ENCODE measurements around the gene USP47.

The USP47 gene

DNA sequence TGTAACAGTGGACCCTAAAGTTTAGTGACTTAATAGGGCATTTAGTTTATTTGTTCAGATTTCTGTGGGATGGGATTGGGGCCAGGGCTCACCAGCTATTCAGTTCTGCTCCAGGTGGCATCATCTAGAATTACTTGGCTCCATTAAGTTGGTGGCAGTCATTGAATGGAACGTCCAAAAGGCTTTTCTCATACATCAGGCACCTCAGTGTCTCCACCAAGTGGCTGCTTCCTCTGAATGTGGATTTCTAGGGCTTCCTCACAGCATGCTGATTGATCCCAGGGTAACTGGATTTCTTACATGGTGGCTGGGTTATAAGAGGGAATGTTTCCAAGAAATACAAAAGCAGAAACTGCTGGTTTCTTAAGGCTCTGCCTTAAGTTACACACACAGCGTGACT lies 34.7 kb downstream of the USP47 start:
- Mint-ChIP-seq H3K4me3 (no peak overlapping the region), H3K9me3 (no peaks in the 10 kb centered on the region), H3K36me3 (peaks cover 10% of the 10 kb centered on the region), H3K27ac (no peak overlapping the region), H3K4me1 (peaks cover 78% of the 10 kb centered on the region), H3K27me3 (no peaks in the 10 kb centered on the region)

- no peaks in the 10 kb centered on the region for H3K27me3 Mint-ChIP-seq
- H3K9me3 Mint-ChIP-seq: no peaks in the 10 kb centered on the region
- peaks cover 71% of the 10 kb centered on the region for H3K4me1 Mint-ChIP-seq
- H3K27ac Mint-ChIP-seq: no peak overlapping the region
- no peak overlapping the region for H3K4me3 Mint-ChIP-seq
- peaks cover 22% of the 10 kb centered on the region for H3K36me3 Mint-ChIP-seq
Observed at GRCh38 chr11:11880179-11880578, 38.4 kb downstream of the USP47 start.

DNA sequence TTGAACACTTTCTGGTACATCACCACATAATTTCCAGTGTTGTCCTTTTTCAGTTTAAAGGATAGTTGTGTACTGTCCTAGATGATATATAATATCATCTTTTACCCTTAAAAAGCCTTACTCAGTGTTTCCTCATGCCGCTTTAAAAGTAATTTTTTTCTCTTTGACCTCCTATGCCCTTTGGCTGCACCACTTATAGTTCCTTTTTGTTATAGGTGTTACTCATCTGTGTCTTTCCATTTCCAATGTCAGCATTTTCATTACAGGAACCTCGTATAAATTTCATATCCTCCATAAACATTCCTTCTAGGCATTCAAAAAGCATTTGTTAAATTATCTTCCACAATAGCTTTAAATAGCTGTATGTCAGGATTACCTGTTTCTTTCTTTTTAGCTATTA lies 40.8 kb downstream of the USP47 start:
- Mint-ChIP-seq H3K9me3 (no peaks in the 10 kb centered on the region), H3K4me3 (no peak overlapping the region), H3K27me3 (no peaks in the 10 kb centered on the region), H3K36me3 (peaks cover 36% of the 10 kb centered on the region), H3K27ac (no peak overlapping the region), H3K4me1 (peaks cover 61% of the 10 kb centered on the region)

DNA sequence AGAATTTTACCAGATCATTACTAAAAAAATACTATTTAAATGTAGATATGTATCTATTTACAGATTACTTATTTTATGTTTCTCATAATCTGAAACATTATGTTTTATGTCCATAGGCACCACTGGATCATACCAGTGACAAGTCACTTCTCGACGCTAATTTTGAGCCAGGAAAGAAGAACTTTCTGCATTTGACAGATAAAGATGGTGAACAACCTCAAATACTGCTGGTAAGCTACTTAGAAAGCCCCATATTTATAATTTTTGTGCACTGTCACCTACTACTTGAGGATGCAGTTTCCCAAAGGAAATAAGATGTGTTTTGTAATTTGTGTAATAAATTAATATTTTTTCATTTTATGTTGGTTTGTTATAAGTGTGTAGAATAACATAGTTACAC lies 42.6 kb downstream of the USP47 start:
- Mint-ChIP-seq H3K9me3 (no peaks in the 10 kb centered on the region), H3K27ac (no peak overlapping the region), H3K4me1 (peaks cover 55% of the 10 kb centered on the region), H3K4me3 (no peak overlapping the region), H3K36me3 (peaks cover 49% of the 10 kb centered on the region), H3K27me3 (no peaks in the 10 kb centered on the region)

GRCh38 chr11:11884774-11885481 lies 43.2 kb downstream of the USP47 start:
- peaks cover 49% of the 10 kb centered on the region for H3K36me3 Mint-ChIP-seq
- peaks cover 52% of the 10 kb centered on the region for H3K4me1 Mint-ChIP-seq
- H3K27ac Mint-ChIP-seq: no peak overlapping the region
- no peak overlapping the region for H3K4me3 Mint-ChIP-seq
- no peaks in the 10 kb centered on the region for H3K9me3 Mint-ChIP-seq
- H3K27me3 Mint-ChIP-seq: no peaks in the 10 kb centered on the region

- Mint-ChIP-seq H3K27ac (no peak overlapping the region), H3K9me3 (no peaks in the 10 kb centered on the region), H3K4me3 (no peak overlapping the region), H3K4me1 (peaks cover 9% of the 10 kb centered on the region), H3K27me3 (no peaks in the 10 kb centered on the region), H3K36me3 (peaks cover 2% of the 10 kb centered on the region)
Observed at GRCh38 chr11:11894486-11894885, 52.7 kb downstream of the USP47 start.

- Mint-ChIP-seq H3K36me3 (peaks cover 6% of the 10 kb centered on the region), H3K27me3 (no peaks in the 10 kb centered on the region), H3K9me3 (no peaks in the 10 kb centered on the region), H3K4me3 (no peak overlapping the region), H3K4me1 (peaks cover 9% of the 10 kb centered on the region), H3K27ac (no peak overlapping the region)
Observed at GRCh38 chr11:11895672-11896071, 53.9 kb downstream of the USP47 start.

GRCh38 chr11:11898648-11899047 lies 56.9 kb downstream of the USP47 start:
- Mint-ChIP-seq H3K4me1 (peaks cover 9% of the 10 kb centered on the region), H3K27ac (no peak overlapping the region), H3K4me3 (no peak overlapping the region), H3K27me3 (no peaks in the 10 kb centered on the region), H3K36me3 (peaks cover 10% of the 10 kb centered on the region), H3K9me3 (no peaks in the 10 kb centered on the region)

DNA sequence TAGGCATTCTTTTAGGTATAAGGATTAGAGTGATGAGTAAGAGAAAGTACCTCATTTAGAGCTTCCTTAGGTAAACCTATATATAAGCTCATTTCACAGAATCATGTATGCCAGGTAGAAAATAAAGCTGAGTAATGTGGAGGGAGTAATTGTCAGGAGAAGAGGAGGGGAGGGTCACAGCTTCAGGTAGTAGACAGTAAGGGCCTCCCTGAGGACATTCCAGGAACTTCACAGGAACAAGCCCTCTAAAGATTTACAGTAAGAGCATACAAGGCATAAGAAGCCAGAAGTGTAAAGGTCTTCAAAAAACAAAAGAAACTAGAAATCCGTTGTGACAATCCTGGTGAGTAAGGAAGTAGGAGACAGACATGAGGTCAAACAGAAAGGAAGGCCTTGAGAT lies 57.6 kb downstream of the USP47 start:
- Mint-ChIP-seq H3K36me3 (peaks cover 14% of the 10 kb centered on the region), H3K4me3 (no peak overlapping the region), H3K27me3 (no peaks in the 10 kb centered on the region), H3K27ac (no peak overlapping the region), H3K9me3 (no peaks in the 10 kb centered on the region), H3K4me1 (peaks cover 9% of the 10 kb centered on the region)

GRCh38 chr11:11901929-11902328 lies 60.2 kb downstream of the USP47 start:
- H3K4me3 Mint-ChIP-seq: no peak overlapping the region
- no peaks in the 10 kb centered on the region for H3K9me3 Mint-ChIP-seq
- H3K4me1 Mint-ChIP-seq: peaks cover 5% of the 10 kb centered on the region
- H3K36me3 Mint-ChIP-seq: peaks cover 20% of the 10 kb centered on the region
- no peaks in the 10 kb centered on the region for H3K27me3 Mint-ChIP-seq
- no peak overlapping the region for H3K27ac Mint-ChIP-seq

DNA sequence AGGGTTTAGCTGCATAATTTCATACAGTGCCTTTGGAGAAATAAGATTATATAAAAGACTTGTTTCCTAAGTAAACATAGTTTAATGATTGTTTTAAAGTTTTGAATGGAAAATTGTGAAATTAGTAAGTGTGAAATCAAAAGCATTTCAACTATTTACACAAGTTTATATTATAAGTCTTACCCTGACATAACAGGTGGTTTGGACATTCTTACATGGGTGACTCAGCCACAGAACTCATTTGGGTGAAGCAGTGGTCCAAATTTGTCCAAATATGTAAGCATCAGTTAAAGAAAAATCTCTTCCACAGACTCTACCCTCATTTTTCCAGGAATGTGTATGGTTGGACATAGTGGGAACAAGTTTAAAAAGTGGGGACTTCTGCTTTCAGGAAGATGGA lies 68.0 kb downstream of the USP47 start:
- Mint-ChIP-seq H3K4me1 (no peaks in the 10 kb centered on the region), H3K4me3 (no peak overlapping the region), H3K36me3 (peaks cover 23% of the 10 kb centered on the region), H3K27ac (no peak overlapping the region), H3K27me3 (no peaks in the 10 kb centered on the region), H3K9me3 (no peaks in the 10 kb centered on the region)

- Mint-ChIP-seq H3K4me1 (peaks cover 6% of the 10 kb centered on the region), H3K27ac (no peak overlapping the region), H3K9me3 (no peaks in the 10 kb centered on the region), H3K36me3 (peaks cover 21% of the 10 kb centered on the region), H3K4me3 (no peak overlapping the region), H3K27me3 (no peaks in the 10 kb centered on the region)
Observed at GRCh38 chr11:11910541-11910940, 68.8 kb downstream of the USP47 start.

DNA sequence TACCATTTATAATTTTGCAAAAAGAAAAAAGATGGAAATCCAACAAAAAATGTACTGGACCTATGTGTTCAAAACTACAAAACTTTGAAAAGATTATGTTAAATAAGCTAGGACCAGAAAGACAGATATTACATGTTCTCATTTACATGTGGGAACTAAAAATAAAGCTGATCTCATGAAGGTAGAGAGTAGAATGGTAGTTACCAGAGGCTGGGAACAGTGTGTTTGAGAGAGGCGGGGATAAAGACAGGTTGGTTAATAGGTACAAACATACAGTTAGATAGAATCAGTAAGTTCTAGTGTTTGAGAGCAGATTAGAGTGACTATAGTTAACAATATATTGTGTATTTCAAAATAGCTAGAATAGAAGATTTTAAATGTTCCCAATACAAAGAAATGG lies 71.6 kb downstream of the USP47 start:
- Mint-ChIP-seq H3K27me3 (no peaks in the 10 kb centered on the region), H3K9me3 (no peaks in the 10 kb centered on the region), H3K4me3 (no peak overlapping the region), H3K4me1 (peaks cover 14% of the 10 kb centered on the region), H3K36me3 (peaks cover 20% of the 10 kb centered on the region), H3K27ac (peak overlapping the region; percentile 25)

GRCh38 chr11:11915625-11916024 lies 73.9 kb downstream of the USP47 start:
- Mint-ChIP-seq H3K27me3 (no peaks in the 10 kb centered on the region), H3K36me3 (peaks cover 19% of the 10 kb centered on the region), H3K9me3 (no peaks in the 10 kb centered on the region), H3K4me3 (no peak overlapping the region), H3K4me1 (peaks cover 14% of the 10 kb centered on the region), H3K27ac (no peak overlapping the region)

- H3K9me3 Mint-ChIP-seq: no peaks in the 10 kb centered on the region
- peak overlapping the region; percentile 91 for H3K27ac Mint-ChIP-seq
- no peak overlapping the region for H3K4me3 Mint-ChIP-seq
- peaks cover 13% of the 10 kb centered on the region for H3K36me3 Mint-ChIP-seq
- no peaks in the 10 kb centered on the region for H3K27me3 Mint-ChIP-seq
- H3K4me1 Mint-ChIP-seq: peaks cover 14% of the 10 kb centered on the region
Observed at GRCh38 chr11:11916981-11917399, 75.2 kb downstream of the USP47 start.

GRCh38 chr11:11923828-11924227 lies 82.1 kb downstream of the USP47 start:
- Mint-ChIP-seq H3K4me3 (no peak overlapping the region), H3K27ac (no peak overlapping the region), H3K27me3 (no peaks in the 10 kb centered on the region), H3K9me3 (no peaks in the 10 kb centered on the region), H3K36me3 (peaks cover 33% of the 10 kb centered on the region), H3K4me1 (peaks cover 35% of the 10 kb centered on the region)

DNA sequence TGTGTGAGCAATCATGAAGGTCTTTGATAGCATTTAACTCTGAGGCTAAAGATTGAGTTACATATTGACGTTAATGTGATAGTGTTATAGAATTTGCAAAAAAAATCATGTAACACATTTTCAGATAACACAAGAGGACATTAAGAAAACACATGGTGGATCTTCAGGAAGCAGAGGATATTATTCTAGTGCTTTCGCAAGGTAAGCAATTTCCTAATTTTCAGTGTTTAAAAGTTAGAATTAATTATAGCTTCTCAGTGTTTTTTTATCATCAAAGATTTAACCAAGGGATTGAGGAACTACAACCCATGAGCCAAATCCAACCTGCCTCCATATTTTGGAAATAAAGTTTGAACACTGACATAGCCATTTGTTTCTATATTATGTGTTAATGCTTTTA lies 88.1 kb downstream of the USP47 start:
- Mint-ChIP-seq H3K27ac (no peak overlapping the region), H3K27me3 (no peaks in the 10 kb centered on the region), H3K4me3 (no peak overlapping the region), H3K4me1 (peaks cover 24% of the 10 kb centered on the region), H3K36me3 (peaks cover 34% of the 10 kb centered on the region), H3K9me3 (no peaks in the 10 kb centered on the region)
